Testis (tissue), 2 donors: ENCODE measurements around the gene POFUT1.

Source experiments
- CTCF ChIP-seq, 3 experiments: fragments of 450-650 bp in 2 of 3; fragments of 200-600 bp in 1 of 3; sonication (generic) in 1 of 3; IDR thresholded peaks; one replicate each; pipeline ENCODE4 v1.5.1; 2016 to 2019; ENCODE audit warnings: antibody characterized with exemption in 3 of 3, mild to moderate bottlenecking in 2 of 3, moderate library complexity in 1 of 3
- POLR2A ChIP-seq: fragments of 450-650 bp; IDR thresholded peaks from one replicate; pipeline ENCODE4 v1.6.1; 2017; ENCODE audit warnings: antibody characterized with exemption, mild to moderate bottlenecking, moderate library complexity

DNA sequence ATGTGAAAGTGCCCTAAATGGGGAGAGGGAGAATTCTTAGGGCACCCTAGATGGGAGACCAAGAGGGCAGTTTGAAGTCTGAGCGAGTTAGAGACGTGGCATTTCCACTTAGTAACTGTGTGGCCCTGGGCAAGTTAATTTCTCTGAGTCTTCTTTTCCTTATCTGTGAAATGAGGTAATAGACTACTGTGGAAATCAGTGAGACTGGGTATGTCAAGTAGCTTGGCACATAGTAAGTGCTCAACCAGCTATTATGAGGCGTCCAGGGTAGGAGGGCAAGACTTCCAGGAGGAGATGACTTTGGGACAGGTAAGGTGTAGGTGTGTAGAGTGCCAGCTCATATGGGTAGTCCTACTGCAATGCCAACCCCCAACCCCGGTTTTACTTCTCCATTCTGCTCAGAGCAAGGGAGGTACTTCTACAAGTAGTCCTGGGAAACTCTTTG, 70.5 kb downstream of the POFUT1 start:
- TF ChIP-seq CTCF (IDR thresholded peaks at IDR 0.05) (no peak), POLR2A (no peak)
